NCI-H2171 treated with DMSO at 0.1 percent for 48 hours (cell line): ENCODE measurements around the gene HSPA6.
A peak's percentile ranks its signal among the peaks of the same experiment; 100 is the strongest.
"Not testable (repeated sequence)": the region's sequence is repeated elsewhere in the genome, so short reads cannot be mapped to it uniquely, and the experiment has no call there.

Experiments used
- DNase-seq: peaks from one replicate; lab custom pipeline; 2025; lab: John Stamatoyannopoulos, UW

HSPA6 gene

GRCh38 chr1:161503394-161503748, 21.0 kb upstream of the HSPA6 start:
- no peak for DNase-seq

- DNase-seq: no peak
Measured at GRCh38 chr1:161505686-161506085, 18.7 kb upstream of the HSPA6 start.

- DNase-seq: no peak
Measured at GRCh38 chr1:161506336-161507223, 17.8 kb upstream of the HSPA6 start.

GRCh38 chr1:161510477-161510876, 13.9 kb upstream of the HSPA6 start:
- no peak for DNase-seq

- DNase-seq: no peak
Measured at GRCh38 chr1:161511018-161511755, 13.2 kb upstream of the HSPA6 start.

GRCh38 chr1:161511756-161512060, 12.6 kb upstream of the HSPA6 start:
- no peak for DNase-seq

GRCh38 chr1:161512636-161513447, 11.5 kb upstream of the HSPA6 start:
- not testable (repeated sequence) for DNase-seq

- DNase-seq: not testable (repeated sequence)
Measured at GRCh38 chr1:161513448-161513780, 10.9 kb upstream of the HSPA6 start.

GRCh38 chr1:161513953-161514352, 10.4 kb upstream of the HSPA6 start:
- DNase-seq: not testable (repeated sequence)

- not testable (repeated sequence) for DNase-seq
Measured at GRCh38 chr1:161523041-161523816, 1.1 kb upstream of the HSPA6 start.

GRCh38 chr1:161524742-161525291, 477 bp downstream of the HSPA6 start:
- not testable (repeated sequence) for DNase-seq

GRCh38 chr1:161525321-161525720, 981 bp downstream of the HSPA6 start:
- not testable (repeated sequence) for DNase-seq

- not testable (repeated sequence) for DNase-seq
Measured at GRCh38 chr1:161525918-161526317, 1.6 kb downstream of the HSPA6 start.

- not testable (repeated sequence) for DNase-seq
Measured at GRCh38 chr1:161528550-161528949, 4.2 kb downstream of the HSPA6 start.

GRCh38 chr1:161529463-161530104, 5.2 kb downstream of the HSPA6 start:
- DNase-seq: not testable (repeated sequence)

- DNase-seq: peak; percentile 55
Measured at GRCh38 chr1:161530158-161530557, 5.8 kb downstream of the HSPA6 start.

GRCh38 chr1:161530671-161531641, 6.6 kb downstream of the HSPA6 start:
- DNase-seq: peak; percentile 90

GRCh38 chr1:161531986-161532643, 7.8 kb downstream of the HSPA6 start:
- no peak for DNase-seq
